AG08395 (cell line): ENCODE data around the gene SLAMF7.
"Not testable (repeated sequence)": the region's sequence is repeated elsewhere in the genome, so short reads cannot be mapped to it uniquely, and the experiment has no call there.

ENCODE experiments used
- DNase-seq: peaks from one replicate; pipeline ENCODE4 v3.0.0; 2012; ENCODE audit warnings: mixed read lengths, low spot score

SLAMF7 gene

GRCh38 chr1:160776178-160776577 is 37.1 kb downstream of the SLAMF7 start:
- DNase-seq = no peak

GRCh38 chr1:160777486-160778089 is 38.5 kb downstream of the SLAMF7 start:
- DNase-seq = no peak

GRCh38 chr1:160778976-160779375 is 39.9 kb downstream of the SLAMF7 start:
- no peak for DNase-seq

GRCh38 chr1:160779626-160780397 is 40.8 kb downstream of the SLAMF7 start:
- DNase-seq = no peak

- DNase-seq = no peak
Measured at GRCh38 chr1:160780398-160780755, 41.3 kb downstream of the SLAMF7 start.

GRCh38 chr1:160781186-160781766 is 42.2 kb downstream of the SLAMF7 start:
- no peak for DNase-seq

- DNase-seq = no peak
Measured at GRCh38 chr1:160781914-160782689, 43.1 kb downstream of the SLAMF7 start.

GRCh38 chr1:160782988-160783765 is 44.1 kb downstream of the SLAMF7 start:
- not testable (repeated sequence) for DNase-seq

GRCh38 chr1:160789051-160789701 is 50.1 kb downstream of the SLAMF7 start:
- no peak for DNase-seq

- no peak for DNase-seq
Measured at GRCh38 chr1:160789702-160790611, 50.9 kb downstream of the SLAMF7 start.

- no peak for DNase-seq
Measured at GRCh38 chr1:160794376-160794775, 55.3 kb downstream of the SLAMF7 start.

- no peak for DNase-seq
Measured at GRCh38 chr1:160795951-160796383, 56.9 kb downstream of the SLAMF7 start, which contains the start of gene LY9. TSS of gene LY9 (plus strand) at chr1:160796174. CDS start at chr1:160796188, 14 bp downstream.

GRCh38 chr1:160797271-160797709 is 58.2 kb downstream of the SLAMF7 start:
- DNase-seq = no peak

GRCh38 chr1:160797861-160798273 is 58.8 kb downstream of the SLAMF7 start:
- no peak for DNase-seq

GRCh38 chr1:160798439-160798838 is 59.4 kb downstream of the SLAMF7 start:
- no peak for DNase-seq

GRCh38 chr1:160799641-160800040 is 60.6 kb downstream of the SLAMF7 start:
- DNase-seq = no peak

- no peak for DNase-seq
Measured at GRCh38 chr1:160800142-160800541, 61.1 kb downstream of the SLAMF7 start.

GRCh38 chr1:160800645-160801408 is 61.8 kb downstream of the SLAMF7 start:
- no peak for DNase-seq
